NCI-H2171 treated with DMSO at 0.1 percent for 48 hours (cell line): Measurements from ENCODE around the gene IFI44.

ENCODE experiments used
- DNase-seq: peaks from one replicate; lab custom pipeline; 2025; lab: John Stamatoyannopoulos, UW

Gene IFI44

DNA sequence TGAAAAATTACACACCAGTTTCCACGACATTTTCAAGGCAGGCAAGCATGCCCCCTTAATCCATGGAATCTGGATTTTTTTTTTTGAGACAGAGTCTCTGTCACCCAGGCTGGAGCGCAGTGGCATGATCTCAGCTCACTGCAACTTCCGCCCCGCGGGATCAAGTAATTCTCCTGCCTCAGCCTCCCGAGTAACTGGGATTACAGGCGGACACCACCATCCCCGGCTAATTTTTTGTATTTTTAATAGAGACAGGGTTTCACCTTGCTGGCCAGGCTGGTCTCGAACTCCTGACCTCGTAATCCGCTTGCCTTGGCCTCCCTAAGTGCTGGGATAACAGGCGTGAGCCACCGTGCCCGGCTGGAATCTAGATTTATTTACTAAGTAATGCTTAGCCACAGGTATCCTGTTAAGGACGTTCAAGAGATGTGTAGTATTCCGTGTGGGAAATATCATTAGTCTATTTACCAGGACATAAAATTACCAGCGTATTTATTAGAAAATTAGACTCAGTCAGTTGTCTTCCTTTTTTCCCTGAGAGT, 2.5 kb downstream of the IFI44 start:
- no peak for DNase-seq

GRCh38 chr1:78658901-78659300, 9.3 kb downstream of the IFI44 start:
- DNase-seq: no peak

DNA sequence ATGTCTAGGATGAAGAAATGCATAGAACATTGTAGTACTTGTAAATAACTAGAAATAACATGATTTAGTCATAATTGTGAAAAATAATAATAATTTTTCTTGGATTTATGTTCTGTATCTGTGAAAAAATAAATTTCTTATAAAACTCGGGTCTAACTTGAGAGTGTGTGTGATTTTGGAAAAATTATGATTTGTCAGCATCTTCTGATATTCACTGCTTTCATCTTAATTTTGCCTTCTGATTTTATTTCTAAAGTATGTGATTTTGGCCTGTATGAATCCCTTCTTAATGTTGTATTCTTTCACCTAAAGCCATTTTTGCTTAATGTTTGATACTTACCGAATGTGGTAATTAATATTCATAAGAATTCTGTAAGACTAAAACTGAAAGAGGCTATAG, 14.3 kb downstream of the IFI44 start:
- DNase-seq: no peak

GRCh38 chr1:78664763-78665162, 15.1 kb downstream of the IFI44 start:
- no peak for DNase-seq

GRCh38 chr1:78665809-78666208, 16.2 kb downstream of the IFI44 start:
- DNase-seq: no peak

DNA sequence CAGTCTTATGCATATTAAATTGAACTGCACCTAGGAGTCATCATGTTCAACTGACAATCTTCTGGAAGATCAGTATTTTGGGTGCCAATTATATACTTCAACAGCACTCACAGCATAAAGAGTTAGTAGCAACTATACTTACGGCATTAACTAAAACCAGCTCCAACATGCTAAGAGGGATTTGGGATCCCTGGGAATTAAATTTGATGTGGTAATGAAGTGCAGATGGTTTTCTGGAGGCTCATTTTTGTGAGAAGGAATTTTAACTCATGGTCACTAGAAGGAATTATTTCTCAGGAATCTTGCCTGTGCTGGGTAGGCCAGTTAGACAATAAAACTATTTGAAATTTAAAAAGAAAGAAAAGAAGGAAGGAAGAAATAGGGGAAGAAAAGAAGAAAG, 18.3 kb downstream of the IFI44 start:
- DNase-seq: no peak

GRCh38 chr1:78668427-78668826, 18.8 kb downstream of the IFI44 start:
- peak; percentile 18 for DNase-seq

DNA sequence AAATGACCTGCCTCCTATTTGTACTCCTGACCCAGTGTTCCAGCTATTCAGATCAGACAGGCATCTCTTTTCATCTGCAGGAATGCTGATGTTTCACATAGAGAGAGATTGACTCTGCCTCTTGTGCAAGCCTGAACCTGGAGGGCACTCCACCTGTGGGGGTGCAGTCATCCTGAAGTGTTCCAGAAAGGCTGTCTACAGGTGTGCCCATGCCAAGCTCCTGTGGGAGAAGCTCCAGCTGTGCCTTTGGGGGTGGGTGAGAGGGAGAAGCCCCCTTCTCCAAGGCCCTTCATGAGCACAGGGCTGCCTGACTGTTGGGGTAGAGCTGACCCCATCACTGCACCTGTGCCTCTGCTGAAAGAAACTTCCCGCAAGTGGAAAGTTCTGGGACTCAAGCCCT, 22.8 kb downstream of the IFI44 start:
- DNase-seq: no peak

- no peak for DNase-seq
Measured at GRCh38 chr1:78673120-78673519, 23.5 kb downstream of the IFI44 start.

- peak; percentile 45 for DNase-seq
Measured at GRCh38 chr1:78676347-78676982, 26.8 kb downstream of the IFI44 start.

DNA sequence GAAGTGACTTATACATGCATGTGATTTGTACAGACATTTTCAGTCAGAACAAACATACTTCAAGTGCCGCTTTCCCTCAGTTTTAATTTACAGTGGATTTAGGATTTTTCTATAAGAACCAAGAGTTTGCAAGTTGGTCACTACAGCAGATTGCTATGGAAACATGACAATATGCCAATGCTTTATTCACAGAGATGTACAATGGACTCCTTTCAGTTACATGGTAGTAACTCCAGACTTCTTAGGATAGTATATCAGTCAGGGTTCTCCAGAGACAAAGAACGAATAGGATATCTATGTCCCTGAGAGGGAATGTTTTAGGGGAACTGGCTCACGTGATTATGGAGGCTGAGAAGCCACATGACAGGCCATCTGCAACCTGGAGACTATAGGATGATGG, 27.4 kb downstream of the IFI44 start:
- DNase-seq: no peak

- DNase-seq: no peak
Measured at GRCh38 chr1:78677788-78678187, 28.2 kb downstream of the IFI44 start.

DNA sequence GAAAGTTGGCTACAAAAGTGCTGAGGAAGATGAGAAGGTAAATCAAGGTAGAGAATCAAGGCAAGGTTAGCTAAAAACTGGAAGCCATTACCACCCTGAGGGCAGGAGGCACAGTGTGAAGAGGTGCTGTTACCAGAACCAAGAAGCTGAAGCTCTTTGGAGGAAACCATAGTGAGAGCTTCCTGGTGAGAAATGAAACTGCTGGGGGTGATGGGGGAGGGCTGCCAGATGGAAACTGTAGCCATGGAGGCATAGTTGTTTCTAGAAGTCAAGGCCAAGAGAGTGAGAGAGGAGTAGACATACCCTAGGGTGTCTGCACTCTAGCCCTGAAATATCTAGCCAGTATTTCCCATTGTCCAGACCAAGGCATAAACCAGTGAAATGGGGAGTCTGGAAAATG, 28.7 kb downstream of the IFI44 start:
- no peak for DNase-seq

- no peak for DNase-seq
Measured at GRCh38 chr1:78681265-78681664, 31.6 kb downstream of the IFI44 start.

DNA sequence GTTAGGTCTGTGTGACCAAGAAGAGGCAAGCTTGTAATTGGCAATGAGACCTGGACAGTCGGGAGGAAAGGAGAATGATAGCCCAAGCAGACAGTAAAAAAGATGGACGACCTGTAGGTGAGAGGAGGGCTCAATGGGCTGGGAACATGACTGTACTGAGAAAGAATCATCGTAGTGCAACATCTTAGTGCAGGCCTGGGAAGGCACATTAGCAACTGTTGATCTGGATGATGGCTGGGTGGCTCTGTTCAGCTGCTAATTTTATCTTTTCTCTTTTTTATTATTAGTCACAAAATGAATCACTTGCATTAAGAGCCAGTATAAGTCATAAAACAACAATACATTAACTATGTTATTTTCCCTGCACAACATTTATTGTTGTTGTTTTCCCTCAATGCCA, 32.9 kb downstream of the IFI44 start:
- DNase-seq: no peak

- no peak for DNase-seq
Measured at GRCh38 chr1:78683079-78683478, 33.4 kb downstream of the IFI44 start.

DNA sequence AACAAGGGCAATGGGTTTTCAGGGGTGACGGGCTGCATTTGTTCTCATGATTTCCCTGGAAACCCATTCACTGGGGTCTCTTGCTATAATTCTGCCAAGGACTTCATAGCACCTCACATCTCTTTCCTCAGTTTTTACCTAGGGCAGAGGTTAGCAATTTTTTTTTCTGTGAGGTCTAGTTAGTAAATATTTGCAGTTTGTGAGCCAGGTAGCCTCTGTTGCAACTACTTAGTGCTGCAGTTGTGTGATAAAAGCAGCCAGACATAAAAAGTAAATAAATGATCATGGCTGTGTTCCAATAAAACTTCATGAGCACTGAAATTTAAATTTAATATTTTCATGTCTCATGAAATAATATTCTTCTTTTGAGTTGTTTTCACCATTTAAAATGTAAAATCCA, 37.7 kb downstream of the IFI44 start:
- no peak for DNase-seq

- no peak for DNase-seq
Measured at GRCh38 chr1:78687914-78688313, 38.3 kb downstream of the IFI44 start.

GRCh38 chr1:78688697-78689096, 39.1 kb downstream of the IFI44 start:
- DNase-seq: no peak

- no peak for DNase-seq
Measured at GRCh38 chr1:78690516-78690915, 40.9 kb downstream of the IFI44 start.

DNA sequence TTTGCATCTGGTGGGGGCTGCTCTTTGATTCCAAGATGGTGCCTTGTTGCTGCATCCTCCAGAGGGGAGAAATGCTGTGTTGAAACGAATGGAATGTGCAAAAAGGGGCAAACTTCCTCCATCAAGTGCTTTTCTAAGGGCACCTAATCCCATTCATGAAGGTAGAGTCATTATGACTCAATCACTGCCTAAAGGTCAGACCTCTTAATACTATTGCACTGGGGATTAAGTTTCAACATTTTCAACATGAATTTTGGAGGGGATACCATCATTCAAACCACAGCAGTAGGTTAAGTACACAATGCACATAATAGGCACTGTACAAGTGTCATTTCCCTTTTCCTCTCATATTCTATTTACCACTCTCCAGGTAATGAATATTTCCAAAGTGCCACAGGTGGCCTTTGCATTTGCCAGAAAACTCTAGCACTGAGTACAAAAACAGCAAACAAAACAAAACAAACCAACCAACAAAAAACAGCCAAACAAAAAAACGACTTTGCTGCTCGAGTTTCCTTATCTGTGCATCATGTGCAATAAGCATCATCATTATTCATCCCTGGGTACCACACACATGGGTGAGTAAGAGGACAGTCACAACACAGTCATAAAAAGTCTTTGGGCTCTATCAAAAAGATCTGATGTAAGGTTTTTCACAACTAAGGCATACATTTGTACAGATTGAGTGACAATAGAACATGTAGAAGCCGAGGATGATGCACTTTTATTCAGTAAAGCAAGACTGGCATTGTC, 42.5 kb downstream of the IFI44 start:
- DNase-seq: no peak

DNA sequence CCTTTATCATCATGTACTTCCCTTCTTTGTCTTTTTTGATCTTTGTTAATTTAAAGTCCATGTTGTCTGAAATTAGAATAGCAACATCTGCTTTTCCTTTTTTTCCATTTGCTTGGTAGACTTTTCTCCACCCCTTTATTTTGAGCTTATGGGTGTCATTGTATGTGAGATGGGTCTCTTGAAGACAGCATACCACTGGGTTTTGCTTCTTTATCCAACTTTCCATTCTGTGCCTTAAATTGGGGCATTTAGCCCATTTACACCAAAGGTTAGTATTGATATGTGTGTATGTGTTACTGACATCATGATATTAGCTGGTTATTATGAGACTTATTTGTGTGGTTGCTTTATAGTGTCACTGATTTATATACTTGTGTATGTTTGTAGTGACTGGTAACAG, 50.2 kb downstream of the IFI44 start:
- no peak for DNase-seq

DNA sequence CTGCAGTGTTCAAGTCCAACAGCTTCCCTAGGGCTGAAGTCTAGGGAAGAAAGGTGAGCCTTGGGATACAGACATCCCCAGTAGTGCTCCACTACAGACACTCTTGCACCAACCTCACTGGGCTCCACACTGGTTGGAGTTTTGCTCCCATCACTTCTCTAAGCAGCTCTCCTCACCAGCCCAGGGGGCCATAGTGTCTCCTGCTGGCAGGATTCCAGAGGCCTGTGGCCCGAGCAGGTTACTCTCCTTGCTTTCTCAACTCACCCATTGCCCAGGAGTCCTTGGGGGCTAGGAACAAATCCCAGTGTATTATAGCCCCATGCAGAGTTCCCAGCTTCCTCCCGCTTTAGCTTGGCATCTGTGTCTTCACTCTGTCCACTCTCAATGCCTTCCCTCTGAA, 52.8 kb downstream of the IFI44 start:
- no peak for DNase-seq

GRCh38 chr1:78703806-78704205, 54.2 kb downstream of the IFI44 start:
- DNase-seq: no peak
